SK-N-MC (cell line): ENCODE data around the gene CDRT4.

Experiments
- FOXP2 ChIP-seq: optimal IDR thresholded peaks from 2 replicates; pipeline ENCODE3; 2011; ENCODE audit warnings: mild to moderate bottlenecking, moderate library complexity; ENCODE audit not compliant: insufficient read depth; ENCODE audit errors: extremely low read length, control extremely low read depth
- POLR2AphosphoS5 ChIP-seq: IDR thresholded peaks from 2 replicates; pipeline ENCODE4 v1.6.1; 2012; ENCODE audit warnings: mild to moderate bottlenecking, low read depth, low read length, borderline replicate concordance

DNA sequence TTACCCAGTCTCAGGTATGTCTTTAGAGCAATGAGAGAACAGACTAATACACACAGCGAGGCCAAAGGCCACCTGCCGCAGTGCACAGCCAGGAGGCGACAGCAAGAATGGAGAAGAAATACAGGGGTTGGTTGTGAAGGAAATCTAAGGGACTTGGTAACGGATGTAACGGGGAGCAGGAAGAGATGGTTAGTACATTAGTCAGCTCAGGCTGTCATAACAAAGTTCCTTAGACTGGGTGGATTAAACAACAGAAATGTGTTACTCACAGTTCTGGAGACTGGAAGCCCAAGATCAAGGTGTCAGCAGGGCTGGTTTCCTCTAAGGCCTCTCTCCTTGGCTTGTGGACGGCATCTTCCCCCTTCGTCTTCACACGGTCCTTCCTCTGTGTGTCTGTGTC lies 48.7 kb upstream of the CDRT4 start:
- no peak for TF ChIP-seq FOXP2
- TF ChIP-seq POLR2AphosphoS5: no peak
